Uterus (tissue), 4 donors: ENCODE data around the gene CDKAL1. TPM values are rescaled to one million over a fixed set of nuclear protein-coding genes. Genes with fewer than 3 reads are reported as not detected.
"Not testable (repeated sequence)": the region's sequence is repeated elsewhere in the genome, so short reads cannot be mapped to it uniquely, and the experiment has no call there.

Source experiments
- DNase-seq, 2 donors: peaks; one replicate each; pipeline ENCODE4 v3.0.0-alpha.2; 2019 to 2020
- H3K27ac ChIP-seq, 2 donors: fragments of 200-600 bp; sonication (generic); 1 replicate in 1 of 2; 2 replicates in 1 of 2; pipeline ENCODE4 v1.5.1; 2016 to 2018
- H3K27me3 ChIP-seq, 2 donors: fragments of 200-600 bp; sonication (generic); one replicate each; pipeline ENCODE4 v1.5.1; 2018 to 2019; ENCODE audit warnings: control low read depth in 1 of 2
- H3K36me3 ChIP-seq, 2 donors: fragments of 200-600 bp; sonication (generic); one replicate each; pipeline ENCODE4 v1.5.1; 2019; ENCODE audit warnings: control low read depth in 1 of 2
- H3K4me1 ChIP-seq, 2 donors: fragments of 200-600 bp; sonication (generic); one replicate each; pipeline ENCODE4 v1.5.1; 2018 to 2019; ENCODE audit warnings: control low read depth in 1 of 2
- H3K4me3 ChIP-seq, 2 donors: fragments of 200-600 bp; sonication (generic); 1 replicate in 1 of 2; 2 replicates in 1 of 2; pipeline ENCODE4 v1.5.1; 2018 to 2019; ENCODE audit warnings: mild to moderate bottlenecking in 1 of 2
- H3K9me3 ChIP-seq, 2 donors: fragments of 200-600 bp; sonication (generic); one replicate each; pipeline ENCODE4 v1.5.1; 2019; ENCODE audit warnings: control low read depth in 1 of 2
- POLR2A ChIP-seq, 2 donors: fragments of 450-650 bp; IDR thresholded peaks; one replicate each; pipeline ENCODE4 v1.6.1; 2016; ENCODE audit warnings: antibody characterized with exemption in 2 of 2, mild to moderate bottlenecking in 1 of 2, moderate library complexity in 1 of 2
- intact Hi-C: fragments of 100-400 bp; cut with DNase I; formaldehyde crosslinking; loops from one replicate; pipeline ENCODE4 v1.15.1; 2023; ENCODE audit warnings: low total_unique reads
- total RNA-seq, 4 donors: library from RNA; depleted of rRNA in 3 of 4; stranded (reverse); fragments of >200 nt in 3 of 4; gene quantifications; one replicate each; pipeline versions ENCODE4 v1.1.0 to v1.2.4, GENCODE V29; 2014 to 2023
- TF ChIP-seq, protein P1 (sequence below), 4 experiments: fragments of 200-600 bp in 2 of 4; fragments of 450-650 bp in 2 of 4; sonication (generic) in 2 of 4; IDR thresholded peaks; one replicate each; pipeline ENCODE4 v1.5.1; 2016 to 2019; ENCODE audit warnings: antibody characterized with exemption in 4 of 4, mild to moderate bottlenecking in 2 of 4, moderate library complexity in 1 of 4
- donor health status: DM: yes; HTN: yes; CAD: no.

CDKAL1 gene
- total RNA-seq, 4 donors from 2014 or later: 5.0 to 51.7 (median 18.9) TPM

DNA sequence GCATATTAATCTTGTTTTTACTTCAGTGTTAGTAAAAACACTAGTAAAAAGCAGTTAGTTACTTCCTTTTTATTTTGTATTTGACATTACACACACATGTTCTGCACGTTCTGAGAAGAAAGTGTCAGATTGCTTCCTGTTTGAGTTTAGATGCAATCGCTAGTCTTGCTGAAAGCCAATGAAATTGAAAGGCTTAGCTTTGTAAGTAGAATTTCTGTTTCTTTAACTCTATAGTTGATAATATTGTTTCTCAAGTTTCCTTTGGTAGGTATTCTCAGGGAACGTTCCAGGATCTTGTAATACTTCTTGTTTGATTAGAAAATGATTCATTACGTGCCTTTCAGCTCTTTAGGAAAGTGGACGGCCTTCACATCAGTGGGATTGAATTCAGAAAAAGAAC lies 55.0 kb downstream of the CDKAL1 start:
- no peak for DNase-seq
- Histone ChIP-seq H3K4me1 (no peaks in the 10 kb centered on the region), H3K36me3 (no peaks in the 10 kb centered on the region), H3K9me3 (no peaks in the 10 kb centered on the region), H3K27me3 (no peaks in the 10 kb centered on the region), H3K27ac (no peak overlapping the region), H3K4me3 (no peak overlapping the region)
- intact Hi-C loops: no loop called here
- TF ChIP-seq POLR2A (IDR thresholded peaks at IDR 0.05): no peak
- TF ChIP-seq, protein P1, sequence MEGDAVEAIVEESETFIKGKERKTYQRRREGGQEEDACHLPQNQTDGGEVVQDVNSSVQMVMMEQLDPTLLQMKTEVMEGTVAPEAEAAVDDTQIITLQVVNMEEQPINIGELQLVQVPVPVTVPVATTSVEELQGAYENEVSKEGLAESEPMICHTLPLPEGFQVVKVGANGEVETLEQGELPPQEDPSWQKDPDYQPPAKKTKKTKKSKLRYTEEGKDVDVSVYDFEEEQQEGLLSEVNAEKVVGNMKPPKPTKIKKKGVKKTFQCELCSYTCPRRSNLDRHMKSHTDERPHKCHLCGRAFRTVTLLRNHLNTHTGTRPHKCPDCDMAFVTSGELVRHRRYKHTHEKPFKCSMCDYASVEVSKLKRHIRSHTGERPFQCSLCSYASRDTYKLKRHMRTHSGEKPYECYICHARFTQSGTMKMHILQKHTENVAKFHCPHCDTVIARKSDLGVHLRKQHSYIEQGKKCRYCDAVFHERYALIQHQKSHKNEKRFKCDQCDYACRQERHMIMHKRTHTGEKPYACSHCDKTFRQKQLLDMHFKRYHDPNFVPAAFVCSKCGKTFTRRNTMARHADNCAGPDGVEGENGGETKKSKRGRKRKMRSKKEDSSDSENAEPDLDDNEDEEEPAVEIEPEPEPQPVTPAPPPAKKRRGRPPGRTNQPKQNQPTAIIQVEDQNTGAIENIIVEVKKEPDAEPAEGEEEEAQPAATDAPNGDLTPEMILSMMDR (IDR thresholded peaks at IDR 0.05): no peak

DNA sequence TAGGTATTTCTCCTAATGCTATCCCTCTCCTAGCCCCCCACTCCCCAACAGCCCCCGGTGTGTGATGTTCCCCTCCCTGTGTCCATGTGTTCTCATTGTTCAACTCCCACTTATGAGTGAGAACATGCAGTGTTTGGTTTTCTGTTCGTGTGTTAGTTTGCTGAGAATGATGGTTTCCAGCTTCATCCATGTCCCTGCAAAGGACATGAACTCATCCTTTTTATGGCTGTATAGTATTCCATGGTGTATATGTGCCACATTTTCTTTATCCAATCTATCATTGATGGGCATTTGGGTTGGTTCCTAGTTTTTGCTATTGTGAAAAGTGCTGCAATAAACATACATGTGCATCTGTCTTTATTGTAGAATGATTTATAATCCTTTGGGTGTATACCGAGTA lies 56.2 kb downstream of the CDKAL1 start:
- DNase-seq, H3K9me3 ChIP-seq, H3K27ac ChIP-seq, H3K36me3 ChIP-seq, H3K4me3 ChIP-seq, H3K4me1 ChIP-seq, H3K27me3 ChIP-seq, intact Hi-C loops: not testable (repeated sequence)

DNA sequence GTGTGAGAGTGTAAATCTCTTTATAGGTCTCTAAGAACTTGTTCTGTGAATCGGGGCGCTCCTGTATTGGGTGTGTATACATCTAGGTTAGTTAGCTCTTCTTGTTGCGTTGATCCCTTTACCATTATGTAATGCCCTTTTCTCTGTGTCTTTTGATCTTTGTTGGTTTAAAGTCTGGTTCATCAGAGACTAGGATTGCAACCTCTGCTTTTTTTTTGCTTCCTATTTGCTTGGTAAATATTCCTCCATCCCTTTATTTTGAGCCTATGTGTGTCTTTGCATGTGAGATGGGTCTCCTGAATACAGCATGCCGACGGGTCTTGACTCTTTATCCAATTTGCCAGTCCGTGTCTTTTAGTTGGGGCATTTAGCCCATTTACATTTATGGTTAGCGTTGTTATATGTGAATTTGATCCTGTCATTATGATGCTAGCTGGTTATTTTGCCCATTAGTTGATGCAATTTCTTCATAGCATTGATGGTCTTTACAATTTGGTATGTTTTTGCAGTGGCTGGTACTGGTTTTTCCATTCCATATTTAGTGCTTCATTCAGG lies 60.1 kb downstream of the CDKAL1 start:
- DNase-seq, H3K27me3 ChIP-seq, H3K4me3 ChIP-seq, H3K4me1 ChIP-seq, intact Hi-C loops, H3K27ac ChIP-seq, H3K9me3 ChIP-seq, H3K36me3 ChIP-seq: not testable (repeated sequence)

DNA sequence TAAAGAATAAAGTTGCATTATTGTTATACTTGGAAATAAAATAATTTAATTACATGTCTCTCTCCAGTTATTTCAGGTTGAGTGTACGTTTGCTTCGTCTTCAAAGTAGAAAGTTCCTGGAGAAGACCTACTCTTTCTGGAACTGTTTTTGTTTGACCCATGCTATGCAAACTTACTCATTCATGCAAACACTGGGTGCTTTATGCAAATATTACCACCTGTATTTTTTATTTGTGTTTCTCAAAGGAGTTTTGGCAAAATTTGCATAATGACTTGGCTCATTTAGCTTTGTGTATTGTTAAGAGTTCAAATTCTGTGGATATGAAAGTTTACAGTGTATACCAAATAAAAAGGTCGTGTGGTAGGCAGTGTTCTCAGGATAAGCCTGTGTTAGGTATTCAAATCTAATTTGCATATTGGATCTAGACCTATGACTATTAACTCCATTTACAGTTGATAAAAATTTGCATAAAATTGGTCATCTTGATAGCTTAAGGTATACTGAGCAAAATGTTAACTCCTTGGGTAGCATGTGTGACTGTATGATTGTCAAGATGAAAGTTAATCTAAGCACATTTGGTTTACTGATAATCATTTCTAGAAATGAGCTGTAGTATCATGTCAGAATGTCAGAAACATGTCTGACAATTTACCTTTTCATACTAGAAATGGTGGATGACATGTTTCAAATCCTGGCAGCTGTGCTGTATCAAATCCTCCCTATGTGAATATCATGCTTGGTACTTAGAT lies 65.2 kb downstream of the CDKAL1 start:
- Histone ChIP-seq H3K27me3 (no peaks in the 10 kb centered on the region), H3K4me1 (no peaks in the 10 kb centered on the region), H3K27ac (no peak overlapping the region), H3K36me3 (no peaks in the 10 kb centered on the region), H3K9me3 (no peaks in the 10 kb centered on the region), H3K4me3 (no peak overlapping the region)
- intact Hi-C loops: no loop called here
- no peak for TF ChIP-seq POLR2A (IDR thresholded peaks at IDR 0.05)
- TF ChIP-seq, protein P1 (IDR thresholded peaks at IDR 0.05): no peak
- DNase-seq: no peak

DNA sequence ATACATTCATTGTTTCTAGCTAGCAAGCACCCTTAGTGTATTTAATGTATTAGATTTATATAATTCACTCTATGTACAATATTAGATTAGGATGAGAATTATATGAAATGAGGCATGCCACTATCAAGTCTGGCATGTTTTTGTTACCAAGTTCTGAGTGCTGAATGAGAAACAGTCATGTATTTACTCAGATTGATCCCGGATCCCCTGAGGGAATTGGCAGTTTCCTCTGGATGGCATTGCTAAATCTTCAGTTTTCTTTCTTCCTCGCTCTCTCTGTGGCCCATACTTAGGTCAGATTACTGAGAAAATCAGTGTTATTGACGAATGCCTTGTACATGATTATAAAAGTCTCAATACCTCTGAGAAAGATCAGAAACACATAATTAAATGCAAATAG lies 66.6 kb downstream of the CDKAL1 start:
- intact Hi-C loops: no loop called here
- Histone ChIP-seq H3K4me3 (no peak overlapping the region), H3K9me3 (no peaks in the 10 kb centered on the region), H3K27ac (no peak overlapping the region), H3K4me1 (no peaks in the 10 kb centered on the region), H3K36me3 (no peaks in the 10 kb centered on the region), H3K27me3 (no peaks in the 10 kb centered on the region)
- no peak for DNase-seq
- TF ChIP-seq POLR2A (IDR thresholded peaks at IDR 0.05): no peak
- TF ChIP-seq, protein P1 (IDR thresholded peaks at IDR 0.05): no peak

DNA sequence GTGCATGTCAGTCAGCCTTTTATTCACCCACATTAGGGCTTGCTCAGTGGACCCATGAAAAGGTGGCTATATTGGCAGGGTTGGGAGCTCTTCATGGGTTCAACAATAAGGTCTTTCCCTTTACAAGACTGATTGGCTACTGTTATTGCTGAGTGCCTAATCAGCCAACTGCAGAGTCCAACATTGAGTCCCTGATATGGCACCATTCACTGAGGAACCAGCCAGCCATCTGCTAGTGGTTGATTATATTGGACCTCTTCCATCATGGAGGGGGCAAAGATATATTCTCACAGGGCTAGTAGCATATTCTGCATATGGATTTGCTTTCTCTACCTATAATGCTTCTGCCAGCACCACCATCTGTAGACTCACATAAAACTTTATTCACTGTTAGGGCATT lies 69.9 kb downstream of the CDKAL1 start:
- no peak for DNase-seq
- Histone ChIP-seq H3K27ac (no peak overlapping the region), H3K27me3 (no peaks in the 10 kb centered on the region), H3K9me3 (no peaks in the 10 kb centered on the region), H3K36me3 (no peaks in the 10 kb centered on the region), H3K4me1 (no peaks in the 10 kb centered on the region), H3K4me3 (no peak overlapping the region)
- no peak for TF ChIP-seq POLR2A (IDR thresholded peaks at IDR 0.05)
- TF ChIP-seq, protein P1 (IDR thresholded peaks at IDR 0.05): no peak
- intact Hi-C loops: no loop called here
